D721Med (cell line): ENCODE measurements around the gene UPF1.

ENCODE experiments used
- DNase-seq: peaks from one replicate; pipeline ENCODE4 v3.0.0; 2011; ENCODE audit warnings: low spot score; ENCODE audit not compliant: insufficient read length
- FAIRE-seq: peaks from 2 replicates; lab custom pipeline; 2011; peaks lifted over from hg19 to GRCh38; lab: Jason Lieb, UNC
- CTCF ChIP-seq: IDR thresholded peaks from 2 replicates; pipeline ENCODE4 v1.5.1; 2012; ENCODE audit warnings: mild to moderate bottlenecking, control low read depth; ENCODE audit not compliant: insufficient read depth; ENCODE audit errors: missing control alignments

The UPF1 gene

DNA sequence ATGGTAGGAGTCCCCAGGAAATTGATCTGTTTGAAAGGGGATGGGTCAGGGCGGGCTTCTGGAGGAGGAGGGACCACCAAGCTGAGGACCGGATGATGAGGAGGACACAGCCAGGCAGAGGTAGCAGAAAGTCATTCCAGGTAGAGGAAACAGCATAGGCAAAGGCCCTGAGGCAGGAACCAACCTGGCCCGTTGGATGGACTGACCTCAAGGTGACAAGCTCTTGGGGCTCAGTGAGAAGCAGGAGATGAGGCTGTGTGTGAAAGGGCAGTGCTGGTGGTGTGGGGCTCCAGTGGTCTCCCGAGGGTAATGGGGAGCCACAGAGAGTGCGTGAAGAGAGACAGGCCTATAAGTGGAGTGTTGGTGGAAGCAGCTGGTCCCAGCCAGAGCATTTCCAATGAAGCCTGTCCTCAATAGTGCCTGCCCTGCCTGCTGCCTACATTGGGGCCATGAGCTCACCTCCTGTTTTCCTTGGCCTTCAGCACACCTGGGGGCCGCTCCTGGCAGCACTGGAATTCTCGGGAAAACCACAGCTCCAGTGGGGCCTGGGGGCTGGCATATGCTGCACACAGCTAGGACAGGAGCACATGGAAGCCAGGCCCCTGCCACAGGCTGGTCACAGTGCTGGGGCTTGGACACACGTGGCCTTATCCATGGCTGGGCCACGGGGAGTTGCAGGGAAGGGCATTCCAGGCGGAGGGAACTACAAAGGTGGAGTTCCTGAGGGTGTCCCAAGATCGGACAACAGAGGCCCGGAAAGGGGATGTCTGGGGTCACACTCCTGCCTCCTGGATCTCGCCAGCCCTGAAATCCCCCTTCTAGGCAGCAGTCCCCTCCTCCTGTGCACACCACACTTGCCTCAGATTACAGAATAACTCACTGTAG lies 38.4 kb upstream of the UPF1 start:
- DNase-seq (no peak), FAIRE-seq (no peak)
- TF ChIP-seq CTCF: no peak

- TF ChIP-seq CTCF: no peak
- DNase-seq: no peak
- no peak for FAIRE-seq
These were observed 37.8 kb upstream of the UPF1 start for GRCh38 chr19:18794029-18794313.

DNA sequence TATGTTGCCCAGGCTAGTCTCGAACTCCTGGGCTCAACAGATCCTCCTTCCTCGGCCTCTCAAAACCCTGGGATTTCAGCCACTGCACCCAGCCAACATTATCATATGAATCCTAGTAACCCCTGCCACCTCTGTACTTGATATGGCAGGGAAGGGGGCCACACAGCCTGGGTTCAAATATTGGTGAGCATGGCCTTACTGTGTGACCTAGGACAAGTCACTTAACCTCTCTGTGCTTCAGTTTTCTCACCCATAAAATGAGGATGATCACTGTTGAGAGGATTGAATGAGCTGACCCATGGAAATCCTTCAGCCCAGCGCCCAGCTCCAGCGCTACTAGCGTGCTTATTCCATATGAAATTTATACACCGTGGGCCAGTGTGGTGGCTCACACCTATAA lies 37.1 kb upstream of the UPF1 start:
- no peak for TF ChIP-seq CTCF
- FAIRE-seq (no peak), DNase-seq (no peak)

GRCh38 chr19:18795540-18795939 lies 36.2 kb upstream of the UPF1 start:
- no peak for DNase-seq
- no peak for TF ChIP-seq CTCF
- FAIRE-seq: no peak

DNA sequence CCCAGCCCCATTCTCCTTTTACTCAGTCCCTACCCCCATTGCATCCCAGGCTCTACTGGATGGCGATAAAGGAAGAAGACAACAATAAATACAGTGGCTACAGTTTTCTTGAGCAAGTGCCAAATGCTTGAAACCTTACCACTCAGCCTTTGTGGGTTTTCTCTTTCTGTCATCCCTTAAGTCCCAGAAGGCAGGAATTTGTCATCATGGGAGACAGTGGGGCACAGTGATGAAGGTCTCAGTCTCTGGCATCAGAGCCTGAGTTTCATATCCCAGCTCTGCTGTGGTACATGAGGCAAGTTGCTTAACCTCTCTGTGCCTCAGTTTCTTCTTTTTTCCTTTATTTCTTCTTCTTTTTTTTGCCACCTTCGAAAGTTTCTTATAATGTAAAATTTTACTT lies 35.5 kb upstream of the UPF1 start:
- no peak for FAIRE-seq
- TF ChIP-seq CTCF: no peak
- no peak for DNase-seq

DNA sequence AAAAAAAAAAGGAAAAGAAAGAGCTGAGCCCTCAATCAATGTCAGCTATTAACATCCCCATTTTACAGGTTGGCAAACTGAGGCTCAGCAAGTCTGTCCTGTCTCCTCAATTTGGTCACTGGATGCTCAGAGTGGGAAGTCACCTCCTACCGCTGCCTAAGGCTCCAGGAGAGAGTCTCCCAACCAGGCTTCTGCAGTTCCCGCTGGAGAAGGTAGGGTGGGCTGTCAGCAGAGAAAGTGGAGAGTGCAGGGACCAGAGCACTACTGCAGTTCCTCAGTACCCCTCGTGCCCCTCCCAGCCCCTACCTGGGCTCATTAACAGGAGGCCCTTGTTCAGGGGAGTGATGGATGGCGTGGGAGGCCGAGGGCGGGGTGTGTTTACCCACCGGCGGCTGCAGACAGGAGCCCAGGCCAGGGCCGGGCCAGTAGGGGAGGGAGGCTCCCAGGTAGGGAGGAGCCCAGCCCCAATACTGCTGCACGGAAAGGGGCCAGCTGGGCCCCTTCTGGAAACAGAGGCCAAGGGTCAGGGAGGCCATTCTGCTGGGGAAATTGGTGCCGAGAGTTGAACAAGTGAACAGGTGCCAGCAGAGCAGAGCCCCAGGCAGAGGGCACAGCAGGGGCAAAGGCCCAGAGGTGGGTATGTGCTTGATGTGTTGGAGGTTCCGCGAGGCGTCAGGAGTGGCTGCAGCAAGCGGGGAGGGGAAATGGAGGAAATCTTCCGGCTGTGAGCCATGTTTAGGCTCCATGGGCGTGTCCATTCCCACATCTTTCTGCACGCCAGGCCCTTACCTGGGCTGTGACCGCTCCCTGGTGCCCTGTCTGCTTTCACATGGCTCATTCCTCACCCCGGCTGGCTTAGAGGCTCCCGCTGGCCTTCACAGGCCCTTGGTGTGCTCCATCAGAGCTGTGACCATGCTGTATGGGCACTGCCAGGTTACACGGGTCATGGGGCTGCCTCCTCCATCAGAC lies 33.1 kb upstream of the UPF1 start:
- no peak for DNase-seq
- no peak for TF ChIP-seq CTCF
- FAIRE-seq: no peak
